Measurements from ENCODE around the gene RANBP9.

RANBP9 gene

GRCh38 chr6:13688692-13689196, 22.9 kb downstream of the RANBP9 start:
- no peak for TF ChIP-seq CTCF (IDR thresholded peaks at IDR 0.05; ENCODE audit: low read length, missing control alignments)
- no peak for DNase-seq (ENCODE audit: low read depth)
- H3K4me3 ChIP-seq (replicated peaks; ENCODE audit: low read depth, low read length), result no peak overlapping the region

GRCh38 chr6:13687917-13688351, 23.7 kb downstream of the RANBP9 start:
- no peak for TF ChIP-seq CTCF (IDR thresholded peaks at IDR 0.05; ENCODE audit: low read length, missing control alignments)
- no peak overlapping the region for H3K4me3 ChIP-seq (replicated peaks; ENCODE audit: low read depth, low read length)
- no peak for DNase-seq (ENCODE audit: low read depth)

GRCh38 chr6:13684855-13685254, 26.8 kb downstream of the RANBP9 start:
- no peak for DNase-seq (ENCODE audit: low read depth)
- no peak overlapping the region for H3K4me3 ChIP-seq (replicated peaks; ENCODE audit: low read depth, low read length)
- TF ChIP-seq CTCF (IDR thresholded peaks at IDR 0.05; ENCODE audit: low read length, missing control alignments), result no peak

GRCh38 chr6:13683038-13683437, 28.6 kb downstream of the RANBP9 start:
- no peak for DNase-seq (ENCODE audit: low read depth)
- H3K4me3 ChIP-seq (replicated peaks; ENCODE audit: low read depth, low read length), result no peak overlapping the region
- TF ChIP-seq CTCF (IDR thresholded peaks at IDR 0.05; ENCODE audit: low read length, missing control alignments), result no peak

- no peak for TF ChIP-seq CTCF (IDR thresholded peaks at IDR 0.05; ENCODE audit: low read length, missing control alignments)
- no peak overlapping the region for H3K4me3 ChIP-seq (replicated peaks; ENCODE audit: low read depth, low read length)
- no peak for DNase-seq (ENCODE audit: low read depth)
Measured at GRCh38 chr6:13682346-13682745, 29.3 kb downstream of the RANBP9 start.

- no peak overlapping the region for H3K4me3 ChIP-seq (replicated peaks; ENCODE audit: low read depth, low read length)
- no peak for DNase-seq (ENCODE audit: low read depth)
- TF ChIP-seq CTCF (IDR thresholded peaks at IDR 0.05; ENCODE audit: low read length, missing control alignments), result no peak
Measured at GRCh38 chr6:13681305-13682061, 30.2 kb downstream of the RANBP9 start.
